Measurements from ENCODE around the gene PCDHB2. TPM values are rescaled to one million over a fixed set of nuclear protein-coding genes. Genes with fewer than 3 reads are reported as not detected.
A peak's percentile ranks its signal among the peaks of the same experiment; 100 is the strongest.
"Not testable (repeated sequence)": the region's sequence is repeated elsewhere in the genome, so short reads cannot be mapped to it uniquely, and the experiment has no call there.

The PCDHB2 gene
- total and polyA plus RNA-seq, 8 donors, result 0.43 to 3.3 (median 0.61) TPM; not detected in 3

GRCh38 chr5:141077826-141078225 is 16.6 kb upstream of the PCDHB2 start:
- Histone ChIP-seq H3K9me3 (peaks cover 3 to 25% (median 21%) of the 10 kb centered on the region in 4 donors), H3K4me1 (peaks cover 0 to 4% (median 0%) of the 10 kb centered on the region in 4 donors), H3K36me3 (no peaks in the 10 kb centered on the region), H3K27me3 (peaks cover 0 to 43% (median 0%) of the 10 kb centered on the region in 3 donors), H3K4me3 (peak overlapping the region in 1 of 4 donors; percentile 30), H3K27ac (no peak overlapping the region)
- DNase-seq, result no peak
- TF ChIP-seq EP300 (IDR thresholded peaks at IDR 0.05) (no peak), CTCF (IDR thresholded peaks at IDR 0.05) (no peak), POLR2A (IDR thresholded peaks at IDR 0.05) (no peak), POLR2AphosphoS5 (IDR thresholded peaks at IDR 0.05) (no peak)
- intact Hi-C loops (cut with DNase I; ENCODE audit: low total_unique reads), result no loop called here
- WGBS, 5 donors, result 45 to 52% (median 49%) methylated on average over 17 of the region's 17 CpGs

- peaks cover 0 to 36% (median 26%) of the 10 kb centered on the region in 4 donors for H3K9me3 ChIP-seq
- H3K4me3 ChIP-seq, result no peak overlapping the region
- H3K27me3 ChIP-seq, result peaks cover 0 to 44% (median 0%) of the 10 kb centered on the region in 3 donors
- no peak for TF ChIP-seq POLR2AphosphoS5 (IDR thresholded peaks at IDR 0.05)
- no peak for TF ChIP-seq EP300 (IDR thresholded peaks at IDR 0.05)
- no peak for TF ChIP-seq CTCF (IDR thresholded peaks at IDR 0.05)
- no peak for TF ChIP-seq POLR2A (IDR thresholded peaks at IDR 0.05)
- peaks cover 0 to 12% (median 0%) of the 10 kb centered on the region in 4 donors for H3K4me1 ChIP-seq
- intact Hi-C loops (cut with DNase I; ENCODE audit: low total_unique reads), result no loop called here
- H3K36me3 ChIP-seq, result no peaks in the 10 kb centered on the region
- no peak for DNase-seq
- H3K27ac ChIP-seq, result no peak overlapping the region
These were observed 12.2 kb upstream of the PCDHB2 start for GRCh38 chr5:141082228-141082627.

GRCh38 chr5:141084487-141084989 is 9.9 kb upstream of the PCDHB2 start:
- peak overlapping the region; percentile 28 to 50 (median 34) for H3K4me3 ChIP-seq
- no peaks in the 10 kb centered on the region for H3K36me3 ChIP-seq
- peaks cover 0 to 41% (median 14%) of the 10 kb centered on the region in 4 donors for H3K9me3 ChIP-seq
- intact Hi-C loops (cut with DNase I; ENCODE audit: low total_unique reads), result no loop called here
- no peak for TF ChIP-seq POLR2AphosphoS5 (IDR thresholded peaks at IDR 0.05)
- peak in 3 of 7 experiments; percentile 10 to 26 (median 16) for TF ChIP-seq CTCF (IDR thresholded peaks at IDR 0.05)
- peak in 1 of 2 donors; percentile 51 for DNase-seq
- H3K4me1 ChIP-seq, result peaks cover 0 to 9% (median 0%) of the 10 kb centered on the region in 4 donors
- WGBS, 5 donors, result 13 to 16% (median 14%) methylated on average over 21 of the region's 21 CpGs
- peaks cover 0 to 28% (median 0%) of the 10 kb centered on the region in 3 donors for H3K27me3 ChIP-seq
- H3K27ac ChIP-seq, result peak overlapping the region in 3 of 5 donors; percentile 10 to 54 (median 45)

- 37 to 46% (median 42%) methylated on average over 12 of the region's 12 CpGs for WGBS, 5 donors
These were observed 837 bp downstream of the PCDHB2 start for GRCh38 chr5:141095263-141095641.

GRCh38 chr5:141096181-141096580 is 1.8 kb downstream of the PCDHB2 start:
- Histone ChIP-seq H3K9me3 (peaks cover 23 to 91% (median 74%) of the 10 kb centered on the region in 4 donors), H3K27me3 (peaks cover 0 to 53% (median 7%) of the 10 kb centered on the region in 3 donors)
- H3K27ac ChIP-seq; H3K4me3 ChIP-seq; intact Hi-C loops (cut with DNase I; ENCODE audit: low total_unique reads); H3K36me3 ChIP-seq; H3K4me1 ChIP-seq; DNase-seq: not testable (repeated sequence)
- WGBS, 5 donors, result 36 to 59% (median 44%) methylated on average over 11 to 30 of the region's 46 CpGs

More at GRCh38 chr5:141095263-141095641, 837 bp downstream of the PCDHB2 start:
- no peak for DNase-seq
- intact Hi-C loops (cut with DNase I; ENCODE audit: low total_unique reads), result no loop called here
- H3K9me3 ChIP-seq, result peaks cover 17 to 89% (median 69%) of the 10 kb centered on the region in 4 donors
- H3K27me3 ChIP-seq, result peaks cover 0 to 44% (median 7%) of the 10 kb centered on the region in 3 donors
- H3K4me3 ChIP-seq, result peak overlapping the region in 2 of 4 donors; percentile 7 to 19
- no peak overlapping the region for H3K27ac ChIP-seq
- no peaks in the 10 kb centered on the region for H3K4me1 ChIP-seq
- H3K36me3 ChIP-seq, result no peaks in the 10 kb centered on the region
- TF ChIP-seq POLR2A (IDR thresholded peaks at IDR 0.05) (no peak), EP300 (IDR thresholded peaks at IDR 0.05) (no peak), CTCF (IDR thresholded peaks at IDR 0.05) (no peak), POLR2AphosphoS5 (IDR thresholded peaks at IDR 0.05) (no peak)

- H3K27ac ChIP-seq; H3K4me3 ChIP-seq; intact Hi-C loops (cut with DNase I; ENCODE audit: low total_unique reads); DNase-seq; H3K4me1 ChIP-seq; H3K36me3 ChIP-seq: not testable (repeated sequence)
- WGBS, 5 donors, result 28 to 72% (median 32%) methylated on average over 5 to 32 of the region's 38 CpGs
- Histone ChIP-seq H3K27me3 (peaks cover 0 to 53% (median 7%) of the 10 kb centered on the region in 3 donors), H3K9me3 (peaks cover 23 to 92% (median 76%) of the 10 kb centered on the region in 4 donors)
These were observed 2.2 kb downstream of the PCDHB2 start for GRCh38 chr5:141096586-141096985.
